A673 (cell line): ENCODE measurements around the gene TEX101. TPM values are rescaled to one million over a fixed set of nuclear protein-coding genes. Genes with fewer than 3 reads are reported as not detected.
"Not testable (repeated sequence)": the region's sequence is repeated elsewhere in the genome, so short reads cannot be mapped to it uniquely, and the experiment has no call there.

Experiments
- Bru-seq: library from RNA; stranded (reverse); fragments of 400-500 nt; gene quantifications from one replicate; lab custom pipeline; 2021; lab: Mats Ljungman, UMichigan
- BruChase-seq, 2 experiments: library from RNA; stranded (reverse); fragments of 400-500 nt; gene quantifications; one replicate each; lab custom pipeline; 2021; lab: Mats Ljungman, UMichigan
- BruUV-seq: library from RNA; stranded (reverse); fragments of 400-500 nt; replicated peaks from 2 replicates; lab custom pipeline; 2021; lab: Mats Ljungman, UMichigan
- CTCF ChIA-PET: fragments of 300-600 bp; sonication (Branson Sonifier 250); formaldehyde crosslinking; loops from one replicate; lab custom pipeline; 2022; ENCODE audit warnings: antibody characterized with exemption; lab: Charles Lee
- POLR2A ChIA-PET: fragments of 300-600 bp; sonication (Branson Sonifier 250); formaldehyde crosslinking; loops from one replicate; lab custom pipeline; 2022; ENCODE audit warnings: antibody characterized with exemption; ENCODE audit not compliant: low non-redundant PET; lab: Charles Lee
- DNase-seq: peaks from one replicate; pipeline ENCODE4 v3.0.0-alpha.2; 2015; ENCODE audit warnings: low spot score
- H3K27ac ChIP-seq: fragments of 200-600 bp; sonication (generic); 2 replicates; pipeline ENCODE4 v1.5.1; 2016; ENCODE audit warnings: mixed run types, low read depth, mild to moderate bottlenecking, mixed read lengths, antibody characterized with exemption, low read length; ENCODE audit not compliant: poor library complexity, severe bottlenecking
- H3K27me3 ChIP-seq: fragments of 200-600 bp; sonication (generic); replicated peaks from 2 replicates; pipeline ENCODE4 v1.6.1; 2017; ENCODE audit warnings: mixed run types, low read depth, mild to moderate bottlenecking, mixed read lengths, antibody characterized with exemption, low read length; ENCODE audit not compliant: insufficient read depth, poor library complexity
- H3K36me3 ChIP-seq: fragments of 200-600 bp; sonication (generic); 2 replicates; pipeline ENCODE4 v1.6.1; 2016; ENCODE audit warnings: mixed run types, mild to moderate bottlenecking, mixed read lengths, antibody characterized with exemption, low read length; ENCODE audit not compliant: insufficient read depth, poor library complexity, severe bottlenecking
- H3K4me1 ChIP-seq: fragments of 200-600 bp; sonication (generic); 2 replicates; pipeline ENCODE4 v1.6.1; 2017; ENCODE audit warnings: mixed run types, mild to moderate bottlenecking, mixed read lengths, antibody characterized with exemption, low read length; ENCODE audit not compliant: insufficient read depth, poor library complexity, severe bottlenecking
- H3K4me3 ChIP-seq: fragments of 200-600 bp; sonication (generic); 2 replicates; pipeline ENCODE4 v1.5.1; 2016; ENCODE audit warnings: low read depth, mixed run types, mild to moderate bottlenecking, mixed read lengths, low read length; ENCODE audit not compliant: poor library complexity, severe bottlenecking
- H3K9me3 ChIP-seq: fragments of 200-600 bp; sonication (generic); 2 replicates; pipeline ENCODE4 v1.6.1; 2016; ENCODE audit warnings: mixed run types, low read depth, mild to moderate bottlenecking, mixed read lengths, antibody characterized with exemption, low read length; ENCODE audit not compliant: poor library complexity, severe bottlenecking
- CTCF ChIP-seq: fragments of 300-800, 200-600 bp; sonication (generic); conservative IDR thresholded peaks from 2 replicates; pipeline ENCODE4 v1.5.1; 2017; ENCODE audit warnings: low read depth, mild to moderate bottlenecking, antibody characterized with exemption, low read length, moderate library complexity, mixed read lengths
- EZH2 ChIP-seq: fragments of 200-600 bp; sonication (generic); IDR thresholded peaks from 2 replicates; pipeline ENCODE4 v1.6.1; 2017; ENCODE audit warnings: borderline replicate concordance, low read depth, mild to moderate bottlenecking, mixed read lengths, antibody characterized with exemption, low read length; ENCODE audit not compliant: poor library complexity, severe bottlenecking
- intact Hi-C: fragments of 100-400 bp; cut with micrococcal nuclease; formaldehyde crosslinking; loops from one replicate; pipeline ENCODE4 v1.10.0; 2022; ENCODE audit not compliant: unreplicated experiment
- long read RNA-seq: library from polyadenylated mRNA; stranded (forward); transcript quantifications from one replicate; pipeline ENCODE4 v2.0.0, GENCODE V29; 2022
- total RNA-seq: library from RNA; stranded (reverse); gene quantifications from 2 replicates; pipeline ENCODE4 v1.2.3, GENCODE V29; 2021

Gene TEX101
- total RNA-seq (not detected in 2 replicates), Bru-seq, nascent RNA (not detected), BruChase-seq, experiment 1, labeled RNA remaining after a 2-hour chase (not detected), BruChase-seq, experiment 2, labeled RNA remaining after a 6-hour chase (percentile 5 among the genes with signal in this experiment)
- long read RNA-seq: 0 reads

- Histone ChIP-seq H3K4me3 (no peak within 1 kb of the TSS), H3K9me3 (no peaks in the 10 kb centered on the region), H3K27me3 (no peaks in the 10 kb centered on the region), H3K36me3 (no peaks in the 10 kb centered on the region), H3K4me1 (no peaks in the 10 kb centered on the region), H3K27ac (no peak within 1 kb of the TSS)
- POLR2A ChIA-PET: no interaction called here
- CTCF ChIA-PET: no interaction called here
- intact Hi-C loops: no loop called here
- TF ChIP-seq EZH2: no peak
- no peak for TF ChIP-seq CTCF
- BruUV-seq: no TSS peak
- DNase-seq: no peak
Measured at GRCh38 chr19:43414554-43414953, at the start of gene TEX101. Gene TEX101, plus strand, starts transcription at chr19:43414890. Its CDS starts 1,030 bp downstream, at chr19:43415920.

- intact Hi-C loops, H3K36me3 ChIP-seq, DNase-seq, POLR2A ChIA-PET, H3K27ac ChIP-seq, H3K4me3 ChIP-seq, H3K9me3 ChIP-seq, H3K4me1 ChIP-seq, CTCF ChIA-PET, BruUV-seq: not testable (repeated sequence)
- H3K27me3 ChIP-seq: peaks cover 41% of the 10 kb centered on the region
Measured at GRCh38 chr19:43365677-43366076, 49.0 kb upstream of the TEX101 start.

GRCh38 chr19:43367822-43368221, 46.9 kb upstream of the TEX101 start:
- Histone ChIP-seq H3K4me3 (no peak overlapping the region), H3K36me3 (no peaks in the 10 kb centered on the region), H3K9me3 (no peaks in the 10 kb centered on the region), H3K4me1 (no peaks in the 10 kb centered on the region), H3K27ac (no peak overlapping the region), H3K27me3 (peaks cover 40% of the 10 kb centered on the region)
- ChIA-PET POLR2A (no interaction called here), CTCF (no interaction called here)
- intact Hi-C loops: no loop called here
- no TSS peak for BruUV-seq
- DNase-seq: no peak
- TF ChIP-seq CTCF: no peak
- TF ChIP-seq EZH2: no peak

GRCh38 chr19:43368897-43369296, 45.8 kb upstream of the TEX101 start:
- CTCF ChIA-PET, H3K9me3 ChIP-seq, BruUV-seq, intact Hi-C loops, POLR2A ChIA-PET, H3K36me3 ChIP-seq, H3K4me1 ChIP-seq, H3K4me3 ChIP-seq, H3K27ac ChIP-seq, DNase-seq: not testable (repeated sequence)
- peaks cover 33% of the 10 kb centered on the region for H3K27me3 ChIP-seq
